Osteocyte (in vitro differentiated cells): ENCODE results near the gene TMEM145. TPM values are rescaled to one million over a fixed set of nuclear protein-coding genes. Genes with fewer than 3 reads are reported as not detected.

Source experiments
- DNase-seq: peaks from one replicate; pipeline ENCODE4 v3.0.0; 2021; ENCODE audit warnings: mixed read lengths; ENCODE audit not compliant: unreplicated experiment; ENCODE audit errors: extremely low spot score
- H3K27ac Mint-ChIP-seq: one replicate; pipeline ENCODE4 v1.8.0; 2021; ENCODE audit warnings: mild to moderate bottlenecking, mixed read lengths; ENCODE audit not compliant: unreplicated experiment
- H3K27me3 Mint-ChIP-seq: one replicate; pipeline ENCODE4 v1.8.0; 2021; ENCODE audit warnings: mixed read lengths; ENCODE audit not compliant: unreplicated experiment
- H3K36me3 Mint-ChIP-seq: one replicate; pipeline ENCODE4 v1.8.0; 2021; ENCODE audit warnings: mixed read lengths; ENCODE audit not compliant: unreplicated experiment
- H3K4me1 Mint-ChIP-seq: one replicate; pipeline ENCODE4 v1.8.0; 2021; ENCODE audit warnings: mixed read lengths; ENCODE audit not compliant: unreplicated experiment
- H3K4me3 Mint-ChIP-seq: one replicate; pipeline ENCODE4 v1.8.0; 2021; ENCODE audit warnings: mild to moderate bottlenecking, moderate library complexity, mixed read lengths; ENCODE audit not compliant: unreplicated experiment
- H3K9me3 Mint-ChIP-seq: one replicate; pipeline ENCODE4 v1.8.0; 2021; ENCODE audit warnings: mixed read lengths; ENCODE audit not compliant: unreplicated experiment
- CTCF ChIP-seq: fragments of 200-600 bp; sonication (generic); IDR thresholded peaks from 2 replicates; pipeline ENCODE4 v1.5.0; 2021; ENCODE audit warnings: antibody characterized with exemption, mild to moderate bottlenecking, moderate library complexity
- total RNA-seq: library from RNA; stranded (reverse); gene quantifications from 2 replicates; pipeline ENCODE4 v1.2.1, GENCODE V29; 2021

The TMEM145 gene
- total RNA-seq, 1 donor from 2014 or later: 0.78 TPM

- Mint-ChIP-seq H3K36me3 (peaks cover 3% of the 10 kb centered on the region), H3K27me3 (no peaks in the 10 kb centered on the region), H3K27ac (no peak overlapping the region), H3K9me3 (no peaks in the 10 kb centered on the region), H3K4me3 (peak overlapping the region; percentile 85), H3K4me1 (peaks cover 66% of the 10 kb centered on the region)
- TF ChIP-seq CTCF: no peak
- DNase-seq: peak; percentile 88
Measured at GRCh38 chr19:42280815-42281145, 32.3 kb upstream of the TMEM145 start.

GRCh38 chr19:42281146-42281826 is 31.8 kb upstream of the TMEM145 start:
- no peaks in the 10 kb centered on the region for H3K27me3 Mint-ChIP-seq
- H3K27ac Mint-ChIP-seq: no peak overlapping the region
- H3K36me3 Mint-ChIP-seq: peaks cover 3% of the 10 kb centered on the region
- H3K9me3 Mint-ChIP-seq: no peaks in the 10 kb centered on the region
- DNase-seq: peak; percentile 91
- TF ChIP-seq CTCF: no peak
- peak overlapping the region; percentile 85 for H3K4me3 Mint-ChIP-seq
- H3K4me1 Mint-ChIP-seq: peaks cover 66% of the 10 kb centered on the region

- DNase-seq: no peak
- Mint-ChIP-seq H3K36me3 (peaks cover 3% of the 10 kb centered on the region), H3K4me3 (peak overlapping the region; percentile 85), H3K9me3 (no peaks in the 10 kb centered on the region), H3K4me1 (peaks cover 60% of the 10 kb centered on the region), H3K27ac (no peak overlapping the region), H3K27me3 (no peaks in the 10 kb centered on the region)
- TF ChIP-seq CTCF: no peak
Measured at GRCh38 chr19:42281827-42282762, 31.0 kb upstream of the TMEM145 start.

GRCh38 chr19:42282819-42283187 is 30.3 kb upstream of the TMEM145 start:
- no peak for TF ChIP-seq CTCF
- no peaks in the 10 kb centered on the region for H3K27me3 Mint-ChIP-seq
- peaks cover 53% of the 10 kb centered on the region for H3K4me1 Mint-ChIP-seq
- H3K36me3 Mint-ChIP-seq: peaks cover 3% of the 10 kb centered on the region
- no peak overlapping the region for H3K27ac Mint-ChIP-seq
- no peak for DNase-seq
- no peaks in the 10 kb centered on the region for H3K9me3 Mint-ChIP-seq
- no peak overlapping the region for H3K4me3 Mint-ChIP-seq
